MM.1S (cell line): ENCODE measurements around the gene FUT7.

ENCODE experiments used
- DNase-seq: peaks from one replicate; pipeline ENCODE4 v3.0.0-alpha.2; 2015
- H2AFZ ChIP-seq: fragments of 300-600 bp; sonication (generic); 2 replicates; pipeline ENCODE4 v1.6.0; 2016; ENCODE audit warnings: antibody characterized with exemption, low read length
- H3F3A ChIP-seq: fragments of 300-600 bp; sonication (generic); 2 replicates; pipeline ENCODE4 v1.6.1; 2016; ENCODE audit warnings: mild to moderate bottlenecking, antibody characterized with exemption, low read length, moderate library complexity, mixed read lengths; ENCODE audit not compliant: insufficient read depth
- H3K27ac ChIP-seq: fragments of 300-600 bp; sonication (generic); 2 replicates; pipeline ENCODE4 v1.5.1; 2016; ENCODE audit warnings: mild to moderate bottlenecking, low read length
- H3K27me3 ChIP-seq: fragments of 300-600 bp; sonication (generic); replicated peaks from 2 replicates; pipeline ENCODE4 v1.6.0; 2016; ENCODE audit warnings: low read length; ENCODE audit not compliant: insufficient read depth
- H3K36me3 ChIP-seq: fragments of 300-600 bp; sonication (generic); replicated peaks from 2 replicates; pipeline ENCODE4 v1.6.1; 2016; ENCODE audit warnings: mild to moderate bottlenecking, low read length, mixed read lengths; ENCODE audit not compliant: insufficient read depth
- H3K4me1 ChIP-seq: fragments of 300-600 bp; sonication (generic); 2 replicates; pipeline ENCODE4 v1.6.1; 2016; ENCODE audit warnings: low read length, mixed read lengths
- H3K4me2 ChIP-seq: fragments of 300-600 bp; sonication (generic); 2 replicates; pipeline ENCODE4 v1.6.0; 2016; ENCODE audit warnings: low read depth, low read length
- H3K4me3 ChIP-seq: fragments of 300-600 bp; sonication (generic); 2 replicates; pipeline ENCODE4 v1.5.1; 2016; ENCODE audit warnings: low read length, mixed read lengths
- H3K79me2 ChIP-seq: fragments of 300-600 bp; sonication (generic); 2 replicates; pipeline ENCODE4 v1.6.1; 2016; ENCODE audit warnings: mixed run types, low read length, mixed read lengths
- H3K9ac ChIP-seq: fragments of 300-600 bp; sonication (generic); 2 replicates; pipeline ENCODE4 v1.6.1; 2016; ENCODE audit warnings: low read length, mixed read lengths
- H3K9me2 ChIP-seq: fragments of 300-600 bp; sonication (generic); replicated peaks from 2 replicates; pipeline ENCODE4 v1.6.1; 2016; ENCODE audit warnings: mild to moderate bottlenecking, low read length, mixed read lengths; ENCODE audit not compliant: insufficient read depth
- H3K9me3 ChIP-seq: fragments of 300-600 bp; sonication (generic); replicated peaks from 2 replicates; pipeline ENCODE4 v1.6.1; 2016; ENCODE audit warnings: mild to moderate bottlenecking, low read length, mixed read lengths; ENCODE audit not compliant: insufficient read depth
- H4K20me1 ChIP-seq: fragments of 300-600 bp; sonication (generic); 2 replicates; pipeline ENCODE4 v1.6.1; 2016; ENCODE audit warnings: mild to moderate bottlenecking, low read length, moderate library complexity, mixed read lengths; ENCODE audit not compliant: insufficient read depth
- EZH2 ChIP-seq: fragments of 300-600 bp; sonication (generic); optimal IDR thresholded peaks from 2 replicates; pipeline ENCODE3; 2017; ENCODE audit warnings: low read depth, mild to moderate bottlenecking, antibody characterized with exemption, low read length, mixed read lengths
- EZH2phosphoT487 ChIP-seq: fragments of 300-600 bp; sonication (generic); IDR thresholded peaks from 2 replicates; pipeline ENCODE4 v1.6.1; 2018; ENCODE audit warnings: antibody characterized with exemption, low read length
- TF ChIP-seq, protein P1 (sequence below): fragments of 300-600 bp; sonication (generic); IDR thresholded peaks from 2 replicates; pipeline ENCODE4 v1.5.1; 2016; ENCODE audit warnings: antibody characterized with exemption, low read length, mixed read lengths

The FUT7 gene, protein sequence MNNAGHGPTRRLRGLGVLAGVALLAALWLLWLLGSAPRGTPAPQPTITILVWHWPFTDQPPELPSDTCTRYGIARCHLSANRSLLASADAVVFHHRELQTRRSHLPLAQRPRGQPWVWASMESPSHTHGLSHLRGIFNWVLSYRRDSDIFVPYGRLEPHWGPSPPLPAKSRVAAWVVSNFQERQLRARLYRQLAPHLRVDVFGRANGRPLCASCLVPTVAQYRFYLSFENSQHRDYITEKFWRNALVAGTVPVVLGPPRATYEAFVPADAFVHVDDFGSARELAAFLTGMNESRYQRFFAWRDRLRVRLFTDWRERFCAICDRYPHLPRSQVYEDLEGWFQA

DNA sequence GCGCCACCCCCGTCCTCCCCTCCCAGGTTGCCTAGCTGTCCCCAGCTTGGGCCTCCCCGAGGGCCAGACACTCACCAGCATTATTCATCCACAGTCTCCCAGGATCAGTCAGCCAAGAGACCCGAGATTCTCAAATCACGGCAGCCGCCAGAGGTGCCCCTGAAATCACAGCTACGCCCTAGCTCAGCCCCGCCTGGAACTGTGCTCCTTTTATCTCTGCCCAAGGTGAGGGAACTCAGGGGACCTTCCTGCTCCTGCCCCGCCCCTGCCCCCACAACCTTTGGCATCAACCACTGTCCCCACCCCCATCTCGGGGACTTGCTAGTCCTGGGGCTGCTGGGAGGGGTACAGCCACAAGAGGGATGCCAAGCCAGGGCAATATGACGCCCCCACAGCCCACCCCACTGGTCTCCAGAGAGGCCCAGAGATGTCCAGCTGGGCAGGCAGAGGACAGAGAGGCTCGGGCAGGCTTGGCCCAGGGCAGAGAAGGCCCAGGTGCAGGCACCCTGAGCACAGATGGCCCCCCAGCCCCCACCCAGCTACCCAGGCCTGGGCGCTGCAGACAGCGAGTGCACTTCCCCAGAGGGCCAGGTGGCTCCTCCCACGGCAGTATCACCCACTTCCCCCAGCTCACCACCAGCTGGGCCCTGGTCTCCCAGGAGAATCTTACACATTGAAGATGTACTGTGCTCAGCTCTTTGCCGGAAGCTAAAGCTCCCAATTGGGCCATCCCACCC is at the start of gene FUT7:
TSS of gene FUT7 (minus strand) at position 185 of the 737 bp plus-strand sequence. CDS start at position 88, 97 bp downstream.
- Histone ChIP-seq H3K27ac (no peak within 1 kb of the TSS), H3K36me3 (no peaks in the 10 kb centered on the region), H3K27me3 (peaks cover 68% of the 10 kb centered on the region), H3K9me2 (no peaks in the 10 kb centered on the region), H3F3A (peaks cover 5% of the 10 kb centered on the region), H3K4me3 (no peak within 1 kb of the TSS), H3K79me2 (no peaks in the 10 kb centered on the region), H3K9ac (no peak within 1 kb of the TSS), H3K4me1 (peaks cover 8% of the 10 kb centered on the region), H3K9me3 (no peaks in the 10 kb centered on the region), H2AFZ (no peak within 1 kb of the TSS), H4K20me1 (no peaks in the 10 kb centered on the region), H3K4me2 (no peak within 1 kb of the TSS)
- no peak for DNase-seq
- TF ChIP-seq EZH2 = no peak
- no peak for TF ChIP-seq EZH2phosphoT487
- TF ChIP-seq, protein P1, sequence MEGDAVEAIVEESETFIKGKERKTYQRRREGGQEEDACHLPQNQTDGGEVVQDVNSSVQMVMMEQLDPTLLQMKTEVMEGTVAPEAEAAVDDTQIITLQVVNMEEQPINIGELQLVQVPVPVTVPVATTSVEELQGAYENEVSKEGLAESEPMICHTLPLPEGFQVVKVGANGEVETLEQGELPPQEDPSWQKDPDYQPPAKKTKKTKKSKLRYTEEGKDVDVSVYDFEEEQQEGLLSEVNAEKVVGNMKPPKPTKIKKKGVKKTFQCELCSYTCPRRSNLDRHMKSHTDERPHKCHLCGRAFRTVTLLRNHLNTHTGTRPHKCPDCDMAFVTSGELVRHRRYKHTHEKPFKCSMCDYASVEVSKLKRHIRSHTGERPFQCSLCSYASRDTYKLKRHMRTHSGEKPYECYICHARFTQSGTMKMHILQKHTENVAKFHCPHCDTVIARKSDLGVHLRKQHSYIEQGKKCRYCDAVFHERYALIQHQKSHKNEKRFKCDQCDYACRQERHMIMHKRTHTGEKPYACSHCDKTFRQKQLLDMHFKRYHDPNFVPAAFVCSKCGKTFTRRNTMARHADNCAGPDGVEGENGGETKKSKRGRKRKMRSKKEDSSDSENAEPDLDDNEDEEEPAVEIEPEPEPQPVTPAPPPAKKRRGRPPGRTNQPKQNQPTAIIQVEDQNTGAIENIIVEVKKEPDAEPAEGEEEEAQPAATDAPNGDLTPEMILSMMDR = no peak

DNA sequence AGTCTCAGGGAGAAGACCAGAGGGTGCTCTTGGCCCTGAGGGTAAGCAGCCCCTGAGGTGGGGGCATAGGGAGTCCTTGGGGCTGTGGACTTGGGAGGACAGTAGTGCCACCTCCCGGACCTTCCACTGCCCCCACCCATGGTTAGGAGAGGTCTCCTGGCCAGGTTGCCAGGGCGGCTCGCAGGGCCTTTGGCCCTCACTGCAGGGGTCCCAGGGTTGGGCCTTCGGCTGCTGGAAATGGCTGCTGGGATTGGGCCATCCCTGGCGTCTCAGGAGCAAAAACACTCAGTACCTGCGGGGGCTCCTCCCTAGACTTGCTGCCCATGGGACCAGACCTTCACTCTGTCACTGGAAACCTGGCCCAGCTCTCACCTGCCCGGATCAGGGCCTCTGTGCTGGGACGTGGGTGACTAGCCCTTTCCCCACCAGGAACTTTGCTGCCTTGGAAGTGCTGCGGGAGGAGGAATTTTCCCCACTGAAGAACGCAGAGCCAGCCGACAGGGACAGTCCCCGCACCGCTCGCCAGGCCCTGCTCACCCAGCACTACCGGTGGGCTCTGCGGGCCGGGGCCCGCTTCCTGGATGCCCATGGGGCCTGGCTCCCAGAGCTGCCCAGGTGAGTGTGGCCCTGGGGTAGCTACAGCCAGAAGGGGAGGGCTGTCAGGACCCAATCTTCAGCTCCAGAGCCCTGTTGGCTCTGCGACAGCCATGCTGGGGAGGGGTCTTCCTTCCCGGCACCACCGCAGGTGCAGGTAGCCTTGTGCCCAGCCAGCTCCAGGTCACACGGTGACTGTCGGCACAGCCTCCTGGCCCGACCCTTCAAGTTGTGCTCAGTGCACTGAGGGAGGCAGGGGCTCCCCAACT is 48.6 kb upstream of the FUT7 start:
- no peak for DNase-seq
- H3K9me3 ChIP-seq = no peaks in the 10 kb centered on the region
- H2AFZ ChIP-seq = no peak overlapping the region
- H3K4me1 ChIP-seq = peaks cover 6% of the 10 kb centered on the region; the same call in 1 of the 2 replicates
- H3K27me3 ChIP-seq = no peaks in the 10 kb centered on the region
- peaks cover 24% of the 10 kb centered on the region for H3K79me2 ChIP-seq
- no peak overlapping the region for H3K27ac ChIP-seq
- TF ChIP-seq EZH2 (no peak), EZH2phosphoT487 (no peak)
- TF ChIP-seq, protein P1 = no peak
- no peak overlapping the region for H3K9ac ChIP-seq
- peaks cover 3% of the 10 kb centered on the region; the same call in 1 of the 2 replicates for H3K36me3 ChIP-seq
- no peaks in the 10 kb centered on the region for H4K20me1 ChIP-seq
- no peaks in the 10 kb centered on the region for H3K9me2 ChIP-seq
- H3K4me2 ChIP-seq = no peak overlapping the region
- H3K4me3 ChIP-seq = no peak overlapping the region
- peaks cover 11% of the 10 kb centered on the region; the same call in 1 of the 2 replicates for H3F3A ChIP-seq

DNA sequence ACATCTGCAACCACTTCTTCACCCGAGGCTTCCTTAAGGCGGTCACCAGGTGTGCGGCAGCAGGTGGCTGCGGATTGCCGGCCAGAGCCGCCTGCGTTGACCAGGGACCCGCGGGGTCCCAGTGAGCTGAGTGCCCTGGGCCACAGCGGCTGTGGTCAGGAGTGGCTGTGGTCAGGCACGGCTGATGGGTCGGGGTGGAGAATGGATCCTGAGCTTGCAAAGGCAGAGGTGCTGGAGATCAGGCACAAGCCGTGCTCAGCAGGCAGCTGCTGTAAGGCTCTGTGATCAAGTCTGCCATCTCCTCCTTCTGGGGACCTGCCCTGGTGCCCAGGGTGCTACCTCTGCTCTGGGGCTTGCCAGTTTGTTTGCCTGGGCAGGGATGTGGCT is 47.5 kb upstream of the FUT7 start:
- H3K79me2 ChIP-seq = peaks cover 24% of the 10 kb centered on the region
- no peak overlapping the region for H3K4me2 ChIP-seq
- no peak overlapping the region for H3K9ac ChIP-seq
- H3K9me2 ChIP-seq = no peaks in the 10 kb centered on the region
- no peaks in the 10 kb centered on the region for H3K27me3 ChIP-seq
- no peak for TF ChIP-seq EZH2phosphoT487
- TF ChIP-seq, protein P1 = no peak
- TF ChIP-seq EZH2 = no peak
- peaks cover 3% of the 10 kb centered on the region; the same call in 1 of the 2 replicates for H3K36me3 ChIP-seq
- H3K4me3 ChIP-seq = no peak overlapping the region
- no peaks in the 10 kb centered on the region for H4K20me1 ChIP-seq
- 0 out of 2 replicates have a peak, but pooled peaks cover 5% of the 10 kb centered on the region for H3K4me1 ChIP-seq
- no peaks in the 10 kb centered on the region for H3K9me3 ChIP-seq
- H3K27ac ChIP-seq = no peak overlapping the region
- no peak for DNase-seq
- H2AFZ ChIP-seq = no peak overlapping the region
- peaks cover 11% of the 10 kb centered on the region; the same call in 1 of the 2 replicates for H3F3A ChIP-seq
